ENCODE results near the gene MLLT10.

- TF ChIP-seq POLR2A (IDR thresholded peaks at IDR 0.05) (no peak), CTCF (IDR thresholded peaks at IDR 0.05) (no peak)
Measured at GRCh38 chr10:21524131-21524525, 9.9 kb upstream of the MLLT10 start.
